WTC11 (cell line): ENCODE measurements around the gene RHOJ. TPM values are rescaled to one million over a fixed set of nuclear protein-coding genes. Genes with fewer than 3 reads are reported as not detected.

Experiments
- ATAC-seq: fragments of 200-7000 bp; cut with Tn5 transposase; 2 replicates; pipeline ENCODE4 v1.10.0; 2021; ENCODE audit warnings: mild to moderate bottlenecking, moderate library complexity
- CTCF ChIA-PET: fragments of 300-600 bp; sonication (Branson Sonifier 250); formaldehyde crosslinking; loops from one replicate; lab custom pipeline; 2021; ENCODE audit warnings: antibody characterized with exemption; lab: Charles Lee
- POLR2A ChIA-PET: fragments of 350-600 bp; sonication (Branson Sonifier 250); formaldehyde crosslinking; loops from one replicate; lab custom pipeline; 2021; ENCODE audit warnings: antibody characterized with exemption; lab: Charles Lee
- DNase-seq: peaks from one replicate; pipeline ENCODE4 v3.0.0; 2021; ENCODE audit warnings: low spot score
- H3K27ac Mint-ChIP-seq: 2 replicates; pipeline ENCODE4 v1.8.0; 2021; ENCODE audit warnings: mixed read lengths
- H3K27me3 Mint-ChIP-seq: 2 replicates; pipeline ENCODE4 v1.8.0; 2021; ENCODE audit warnings: low read depth, mild to moderate bottlenecking, moderate library complexity, mixed read lengths
- H3K36me3 Mint-ChIP-seq: 2 replicates; pipeline ENCODE4 v1.8.0; 2021; ENCODE audit warnings: mixed read lengths
- H3K4me1 Mint-ChIP-seq: 2 replicates; pipeline ENCODE4 v1.8.0; 2022; ENCODE audit warnings: mixed read lengths
- H3K4me3 Mint-ChIP-seq: 2 replicates; pipeline ENCODE4 v1.8.0; 2021; ENCODE audit warnings: mild to moderate bottlenecking, moderate library complexity, mixed read lengths
- H3K9me3 Mint-ChIP-seq: 2 replicates; pipeline ENCODE4 v1.8.0; 2021; ENCODE audit warnings: mixed read lengths
- CBFB ChIP-seq: sonication (generic); formaldehyde crosslinking; IDR thresholded peaks from 2 replicates; pipeline ENCODE4 v1.8.1; 2022; ENCODE audit warnings: mild to moderate bottlenecking, low read depth, missing genetic modification reagents
- CREM ChIP-seq: sonication (generic); formaldehyde crosslinking; IDR thresholded peaks from 2 replicates; pipeline ENCODE4 v1.8.1; 2022; ENCODE audit warnings: mild to moderate bottlenecking, missing genetic modification reagents, moderate library complexity
- EMX1 ChIP-seq: fragments of 250-450 bp; sonication (Bioruptor Pico); IDR thresholded peaks from 2 replicates; pipeline ENCODE4 v1.8.0; 2021; ENCODE audit warnings: mild to moderate bottlenecking
- FOXK1 ChIP-seq: sonication (generic); formaldehyde crosslinking; IDR thresholded peaks from 2 replicates; pipeline ENCODE4 v1.8.0; 2022; ENCODE audit warnings: mild to moderate bottlenecking, moderate library complexity, missing genetic modification reagents
- FOXP1 ChIP-seq: sonication (generic); formaldehyde crosslinking; IDR thresholded peaks from 2 replicates; pipeline ENCODE4 v1.8.0; 2022; ENCODE audit warnings: missing genetic modification reagents, mild to moderate bottlenecking, moderate library complexity, borderline replicate concordance
- GABPB1 ChIP-seq: sonication (generic); formaldehyde crosslinking; IDR thresholded peaks from 2 replicates; pipeline ENCODE4 v1.8.1; 2023; ENCODE audit warnings: mild to moderate bottlenecking, missing genetic modification reagents
- HMGA2 ChIP-seq: fragments of 250-450 bp; sonication (Bioruptor Pico); IDR thresholded peaks from 2 replicates; pipeline ENCODE4 v1.4.0; 2021; ENCODE audit warnings: mild to moderate bottlenecking, moderate library complexity
- MYBL2 ChIP-seq: sonication (generic); formaldehyde crosslinking; IDR thresholded peaks from 2 replicates; pipeline ENCODE4 v1.8.1; 2023; ENCODE audit warnings: mild to moderate bottlenecking, moderate library complexity, missing genetic modification reagents
- NR2C2 ChIP-seq: sonication (generic); formaldehyde crosslinking; IDR thresholded peaks from 2 replicates; pipeline ENCODE4 v1.8.0; 2022; ENCODE audit warnings: mild to moderate bottlenecking, missing genetic modification reagents
- OVOL2 ChIP-seq: fragments of 250-450 bp; sonication (Bioruptor Pico); IDR thresholded peaks from 2 replicates; pipeline ENCODE4 v1.9.0; 2021; ENCODE audit warnings: mild to moderate bottlenecking, borderline replicate concordance
- ZNF232 ChIP-seq: sonication (generic); formaldehyde crosslinking; IDR thresholded peaks from 2 replicates; pipeline ENCODE4 v1.8.0; 2022; ENCODE audit warnings: mild to moderate bottlenecking, missing genetic modification reagents
- ZNF317 ChIP-seq: sonication (generic); formaldehyde crosslinking; IDR thresholded peaks from 2 replicates; pipeline ENCODE4 v1.8.1; 2023; ENCODE audit warnings: low read depth, mild to moderate bottlenecking, moderate library complexity, missing genetic modification reagents, borderline replicate concordance
- ZNF396 ChIP-seq: fragments of 250-450 bp; sonication (Bioruptor Pico); IDR thresholded peaks from 2 replicates; pipeline ENCODE4 v1.8.0; 2021; ENCODE audit warnings: mild to moderate bottlenecking, moderate library complexity, borderline replicate concordance
- ZNF671 ChIP-seq: fragments of 250-450 bp; sonication (Bioruptor Pico); IDR thresholded peaks from 2 replicates; pipeline ENCODE4 v1.8.0; 2021; ENCODE audit warnings: mild to moderate bottlenecking
- total RNA-seq: library from RNA; stranded (reverse); gene quantifications from 3 replicates; pipeline ENCODE4 v1.2.3, GENCODE V29; 2021
- TF ChIP-seq, protein P1 (sequence below): fragments of 250-450 bp; sonication (Bioruptor Pico); IDR thresholded peaks from 2 replicates; pipeline ENCODE4 v1.9.0; 2021; ENCODE audit warnings: mild to moderate bottlenecking, borderline replicate concordance
- TF ChIP-seq, protein P2 (sequence below): sonication (generic); formaldehyde crosslinking; IDR thresholded peaks from 2 replicates; pipeline ENCODE4 v1.8.1; 2022; ENCODE audit warnings: low read depth, missing genetic modification reagents, borderline replicate concordance
- TF ChIP-seq, protein P3 (sequence below): sonication (generic); formaldehyde crosslinking; IDR thresholded peaks from 2 replicates; pipeline ENCODE4 v1.8.1; 2022; ENCODE audit warnings: mild to moderate bottlenecking, moderate library complexity, missing genetic modification reagents
- TF ChIP-seq, protein P4 (sequence below): fragments of 250-450 bp; sonication (Bioruptor Pico); IDR thresholded peaks from 2 replicates; pipeline ENCODE4 v1.9.0; 2021; ENCODE audit warnings: mild to moderate bottlenecking
- TF ChIP-seq, protein P5 (sequence below): sonication (generic); formaldehyde crosslinking; IDR thresholded peaks from 2 replicates; pipeline ENCODE4 v1.8.1; 2023; ENCODE audit warnings: mild to moderate bottlenecking, missing genetic modification reagents
- TF ChIP-seq, protein P6 (sequence below): sonication (generic); formaldehyde crosslinking; IDR thresholded peaks from 2 replicates; pipeline ENCODE4 v1.8.1; 2023; ENCODE audit warnings: mild to moderate bottlenecking, missing genetic modification reagents
- TF ChIP-seq, protein P7 (sequence below): sonication (generic); formaldehyde crosslinking; IDR thresholded peaks from 2 replicates; pipeline ENCODE4 v1.8.0; 2022; ENCODE audit warnings: mild to moderate bottlenecking, missing genetic modification reagents

The RHOJ gene
- total RNA-seq, 1 experiment from 2014 or later = 0.13 TPM

DNA sequence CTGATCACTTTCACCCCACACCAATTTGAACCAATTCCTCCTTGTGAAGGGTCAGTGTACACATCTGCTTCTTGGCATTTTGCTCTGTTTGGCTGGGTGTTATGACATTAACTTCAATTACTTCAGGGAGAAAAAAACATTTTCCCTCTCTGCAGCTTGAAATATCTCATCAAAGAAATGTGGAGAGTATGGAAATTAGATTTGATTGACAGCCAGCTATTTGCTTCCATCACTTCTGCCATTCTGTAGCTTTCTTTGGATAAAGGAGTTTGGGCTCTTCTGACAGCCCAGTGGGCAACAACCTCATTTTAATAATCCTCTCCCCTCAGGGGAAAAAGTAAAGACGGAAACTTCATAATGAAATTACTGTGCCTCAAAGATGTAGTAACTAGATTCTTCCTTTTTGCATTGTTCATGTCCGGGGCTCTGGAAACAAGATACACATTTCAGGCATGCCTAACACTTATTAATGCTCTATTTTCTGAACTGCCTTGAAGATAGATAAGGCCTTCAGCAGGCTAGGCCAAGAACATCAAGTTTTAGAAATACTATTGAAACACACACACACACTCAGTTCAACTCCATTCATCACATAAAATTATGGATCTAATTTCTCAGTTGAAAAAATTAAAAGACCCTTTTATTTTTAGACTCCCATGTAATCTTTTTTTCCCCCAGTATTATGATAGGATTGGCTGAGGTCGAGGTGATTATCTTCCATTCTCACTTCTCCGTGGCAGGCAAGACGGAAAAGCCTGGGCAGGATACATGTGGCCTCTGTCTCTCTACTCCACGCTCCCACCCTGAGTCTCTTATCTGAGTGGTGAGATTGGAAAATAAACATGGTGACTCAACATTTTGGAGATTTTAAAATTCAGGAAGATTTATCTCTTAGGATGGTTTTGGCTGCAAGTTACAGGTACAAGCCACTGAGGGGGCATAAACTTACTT, 124.8 kb downstream of the RHOJ start:
- Mint-ChIP-seq H3K9me3 (peaks cover 15% of the 10 kb centered on the region), H3K27ac (no peak overlapping the region), H3K27me3 (no peaks in the 10 kb centered on the region; the same call in 1 of the 2 replicates), H3K4me1 (peaks cover 11% of the 10 kb centered on the region), H3K4me3 (no peak overlapping the region), H3K36me3 (no peaks in the 10 kb centered on the region)
- TF ChIP-seq HMGA2 (CRISPR knock-in tag) (no peak), MYBL2 (no peak), EMX1 (no peak), GABPB1 (CRISPR knock-in tag) (no peak)
- TF ChIP-seq, protein P1, sequence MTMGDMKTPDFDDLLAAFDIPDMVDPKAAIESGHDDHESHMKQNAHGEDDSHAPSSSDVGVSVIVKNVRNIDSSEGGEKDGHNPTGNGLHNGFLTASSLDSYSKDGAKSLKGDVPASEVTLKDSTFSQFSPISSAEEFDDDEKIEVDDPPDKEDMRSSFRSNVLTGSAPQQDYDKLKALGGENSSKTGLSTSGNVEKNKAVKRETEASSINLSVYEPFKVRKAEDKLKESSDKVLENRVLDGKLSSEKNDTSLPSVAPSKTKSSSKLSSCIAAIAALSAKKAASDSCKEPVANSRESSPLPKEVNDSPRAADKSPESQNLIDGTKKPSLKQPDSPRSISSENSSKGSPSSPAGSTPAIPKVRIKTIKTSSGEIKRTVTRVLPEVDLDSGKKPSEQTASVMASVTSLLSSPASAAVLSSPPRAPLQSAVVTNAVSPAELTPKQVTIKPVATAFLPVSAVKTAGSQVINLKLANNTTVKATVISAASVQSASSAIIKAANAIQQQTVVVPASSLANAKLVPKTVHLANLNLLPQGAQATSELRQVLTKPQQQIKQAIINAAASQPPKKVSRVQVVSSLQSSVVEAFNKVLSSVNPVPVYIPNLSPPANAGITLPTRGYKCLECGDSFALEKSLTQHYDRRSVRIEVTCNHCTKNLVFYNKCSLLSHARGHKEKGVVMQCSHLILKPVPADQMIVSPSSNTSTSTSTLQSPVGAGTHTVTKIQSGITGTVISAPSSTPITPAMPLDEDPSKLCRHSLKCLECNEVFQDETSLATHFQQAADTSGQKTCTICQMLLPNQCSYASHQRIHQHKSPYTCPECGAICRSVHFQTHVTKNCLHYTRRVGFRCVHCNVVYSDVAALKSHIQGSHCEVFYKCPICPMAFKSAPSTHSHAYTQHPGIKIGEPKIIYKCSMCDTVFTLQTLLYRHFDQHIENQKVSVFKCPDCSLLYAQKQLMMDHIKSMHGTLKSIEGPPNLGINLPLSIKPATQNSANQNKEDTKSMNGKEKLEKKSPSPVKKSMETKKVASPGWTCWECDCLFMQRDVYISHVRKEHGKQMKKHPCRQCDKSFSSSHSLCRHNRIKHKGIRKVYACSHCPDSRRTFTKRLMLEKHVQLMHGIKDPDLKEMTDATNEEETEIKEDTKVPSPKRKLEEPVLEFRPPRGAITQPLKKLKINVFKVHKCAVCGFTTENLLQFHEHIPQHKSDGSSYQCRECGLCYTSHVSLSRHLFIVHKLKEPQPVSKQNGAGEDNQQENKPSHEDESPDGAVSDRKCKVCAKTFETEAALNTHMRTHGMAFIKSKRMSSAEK = no peak
- no peak for ATAC-seq
- DNase-seq = no peak
- CTCF ChIA-PET = no interaction called here
- POLR2A ChIA-PET = no interaction called here

DNA sequence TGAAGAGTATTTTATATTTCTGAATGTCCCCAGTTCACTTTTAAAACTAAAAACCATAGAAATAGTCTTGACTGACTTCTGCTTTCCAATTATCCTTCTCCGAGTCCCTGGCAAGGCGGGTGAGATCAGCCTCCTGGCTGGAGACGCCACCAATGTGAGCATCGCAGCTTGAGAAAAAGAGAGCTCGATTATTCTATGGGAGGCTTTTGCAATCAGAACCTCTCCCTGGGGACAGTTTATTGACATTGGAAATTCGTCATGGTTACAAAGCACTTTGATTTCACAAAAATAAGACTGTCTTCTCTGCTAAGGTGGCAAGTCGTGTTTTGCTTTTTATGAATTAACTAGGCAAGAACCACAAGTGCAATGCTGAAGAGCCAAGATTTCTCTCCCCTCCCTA, 138.1 kb downstream of the RHOJ start:
- no peaks in the 10 kb centered on the region for H3K36me3 Mint-ChIP-seq
- no peak for DNase-seq
- H3K27ac Mint-ChIP-seq = no peak overlapping the region
- peaks cover 8% of the 10 kb centered on the region for H3K4me1 Mint-ChIP-seq
- H3K4me3 Mint-ChIP-seq = no peak overlapping the region
- H3K27me3 Mint-ChIP-seq = peaks cover 9% of the 10 kb centered on the region
- no peak for ATAC-seq
- TF ChIP-seq GABPB1 (CRISPR knock-in tag) (no peak), OVOL2 (CRISPR knock-in tag) (no peak), ZNF671 (CRISPR knock-in tag) (no peak), FOXK1 (CRISPR knock-in tag) (no peak), ZNF317 (CRISPR knock-in tag) (no peak), NR2C2 (CRISPR knock-in tag) (no peak), CBFB (no peak), CREM (CRISPR knock-in tag) (no peak), ZNF396 (CRISPR knock-in tag) (no peak), ZNF232 (CRISPR knock-in tag) (no peak), FOXP1 (CRISPR knock-in tag) (no peak)
- TF ChIP-seq, protein P2, sequence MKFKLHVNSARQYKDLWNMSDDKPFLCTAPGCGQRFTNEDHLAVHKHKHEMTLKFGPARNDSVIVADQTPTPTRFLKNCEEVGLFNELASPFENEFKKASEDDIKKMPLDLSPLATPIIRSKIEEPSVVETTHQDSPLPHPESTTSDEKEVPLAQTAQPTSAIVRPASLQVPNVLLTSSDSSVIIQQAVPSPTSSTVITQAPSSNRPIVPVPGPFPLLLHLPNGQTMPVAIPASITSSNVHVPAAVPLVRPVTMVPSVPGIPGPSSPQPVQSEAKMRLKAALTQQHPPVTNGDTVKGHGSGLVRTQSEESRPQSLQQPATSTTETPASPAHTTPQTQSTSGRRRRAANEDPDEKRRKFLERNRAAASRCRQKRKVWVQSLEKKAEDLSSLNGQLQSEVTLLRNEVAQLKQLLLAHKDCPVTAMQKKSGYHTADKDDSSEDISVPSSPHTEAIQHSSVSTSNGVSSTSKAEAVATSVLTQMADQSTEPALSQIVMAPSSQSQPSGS = no peak
- TF ChIP-seq, protein P3, sequence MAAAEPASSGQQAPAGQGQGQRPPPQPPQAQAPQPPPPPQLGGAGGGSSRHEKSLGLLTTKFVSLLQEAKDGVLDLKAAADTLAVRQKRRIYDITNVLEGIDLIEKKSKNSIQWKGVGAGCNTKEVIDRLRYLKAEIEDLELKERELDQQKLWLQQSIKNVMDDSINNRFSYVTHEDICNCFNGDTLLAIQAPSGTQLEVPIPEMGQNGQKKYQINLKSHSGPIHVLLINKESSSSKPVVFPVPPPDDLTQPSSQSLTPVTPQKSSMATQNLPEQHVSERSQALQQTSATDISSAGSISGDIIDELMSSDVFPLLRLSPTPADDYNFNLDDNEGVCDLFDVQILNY = no peak
- TF ChIP-seq, protein P4, sequence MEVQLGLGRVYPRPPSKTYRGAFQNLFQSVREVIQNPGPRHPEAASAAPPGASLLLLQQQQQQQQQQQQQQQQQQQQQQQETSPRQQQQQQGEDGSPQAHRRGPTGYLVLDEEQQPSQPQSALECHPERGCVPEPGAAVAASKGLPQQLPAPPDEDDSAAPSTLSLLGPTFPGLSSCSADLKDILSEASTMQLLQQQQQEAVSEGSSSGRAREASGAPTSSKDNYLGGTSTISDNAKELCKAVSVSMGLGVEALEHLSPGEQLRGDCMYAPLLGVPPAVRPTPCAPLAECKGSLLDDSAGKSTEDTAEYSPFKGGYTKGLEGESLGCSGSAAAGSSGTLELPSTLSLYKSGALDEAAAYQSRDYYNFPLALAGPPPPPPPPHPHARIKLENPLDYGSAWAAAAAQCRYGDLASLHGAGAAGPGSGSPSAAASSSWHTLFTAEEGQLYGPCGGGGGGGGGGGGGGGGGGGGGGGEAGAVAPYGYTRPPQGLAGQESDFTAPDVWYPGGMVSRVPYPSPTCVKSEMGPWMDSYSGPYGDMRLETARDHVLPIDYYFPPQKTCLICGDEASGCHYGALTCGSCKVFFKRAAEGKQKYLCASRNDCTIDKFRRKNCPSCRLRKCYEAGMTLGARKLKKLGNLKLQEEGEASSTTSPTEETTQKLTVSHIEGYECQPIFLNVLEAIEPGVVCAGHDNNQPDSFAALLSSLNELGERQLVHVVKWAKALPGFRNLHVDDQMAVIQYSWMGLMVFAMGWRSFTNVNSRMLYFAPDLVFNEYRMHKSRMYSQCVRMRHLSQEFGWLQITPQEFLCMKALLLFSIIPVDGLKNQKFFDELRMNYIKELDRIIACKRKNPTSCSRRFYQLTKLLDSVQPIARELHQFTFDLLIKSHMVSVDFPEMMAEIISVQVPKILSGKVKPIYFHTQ (CRISPR knock-in tag) = no peak
- TF ChIP-seq, protein P5, sequence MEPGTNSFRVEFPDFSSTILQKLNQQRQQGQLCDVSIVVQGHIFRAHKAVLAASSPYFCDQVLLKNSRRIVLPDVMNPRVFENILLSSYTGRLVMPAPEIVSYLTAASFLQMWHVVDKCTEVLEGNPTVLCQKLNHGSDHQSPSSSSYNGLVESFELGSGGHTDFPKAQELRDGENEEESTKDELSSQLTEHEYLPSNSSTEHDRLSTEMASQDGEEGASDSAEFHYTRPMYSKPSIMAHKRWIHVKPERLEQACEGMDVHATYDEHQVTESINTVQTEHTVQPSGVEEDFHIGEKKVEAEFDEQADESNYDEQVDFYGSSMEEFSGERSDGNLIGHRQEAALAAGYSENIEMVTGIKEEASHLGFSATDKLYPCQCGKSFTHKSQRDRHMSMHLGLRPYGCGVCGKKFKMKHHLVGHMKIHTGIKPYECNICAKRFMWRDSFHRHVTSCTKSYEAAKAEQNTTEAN (CRISPR knock-in tag) = no peak
- TF ChIP-seq, protein P6, sequence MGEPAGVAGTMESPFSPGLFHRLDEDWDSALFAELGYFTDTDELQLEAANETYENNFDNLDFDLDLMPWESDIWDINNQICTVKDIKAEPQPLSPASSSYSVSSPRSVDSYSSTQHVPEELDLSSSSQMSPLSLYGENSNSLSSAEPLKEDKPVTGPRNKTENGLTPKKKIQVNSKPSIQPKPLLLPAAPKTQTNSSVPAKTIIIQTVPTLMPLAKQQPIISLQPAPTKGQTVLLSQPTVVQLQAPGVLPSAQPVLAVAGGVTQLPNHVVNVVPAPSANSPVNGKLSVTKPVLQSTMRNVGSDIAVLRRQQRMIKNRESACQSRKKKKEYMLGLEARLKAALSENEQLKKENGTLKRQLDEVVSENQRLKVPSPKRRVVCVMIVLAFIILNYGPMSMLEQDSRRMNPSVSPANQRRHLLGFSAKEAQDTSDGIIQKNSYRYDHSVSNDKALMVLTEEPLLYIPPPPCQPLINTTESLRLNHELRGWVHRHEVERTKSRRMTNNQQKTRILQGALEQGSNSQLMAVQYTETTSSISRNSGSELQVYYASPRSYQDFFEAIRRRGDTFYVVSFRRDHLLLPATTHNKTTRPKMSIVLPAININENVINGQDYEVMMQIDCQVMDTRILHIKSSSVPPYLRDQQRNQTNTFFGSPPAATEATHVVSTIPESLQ (CRISPR knock-in tag) = no peak
- TF ChIP-seq, protein P7, sequence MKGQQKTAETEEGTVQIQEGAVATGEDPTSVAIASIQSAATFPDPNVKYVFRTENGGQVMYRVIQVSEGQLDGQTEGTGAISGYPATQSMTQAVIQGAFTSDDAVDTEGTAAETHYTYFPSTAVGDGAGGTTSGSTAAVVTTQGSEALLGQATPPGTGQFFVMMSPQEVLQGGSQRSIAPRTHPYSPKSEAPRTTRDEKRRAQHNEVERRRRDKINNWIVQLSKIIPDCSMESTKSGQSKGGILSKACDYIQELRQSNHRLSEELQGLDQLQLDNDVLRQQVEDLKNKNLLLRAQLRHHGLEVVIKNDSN = no peak
- ChIA-PET POLR2A (no interaction called here), CTCF (interaction anchor here (0.9 kb wide), 1 partner anchor 18 kb away, joined by 3 read pairs; no protein-coding TSS in a partner anchor)
- peaks cover 12% of the 10 kb centered on the region for H3K9me3 Mint-ChIP-seq
